Fibroblast of lung (primary cell): ENCODE results near the gene CHRM4. TPM values are rescaled to one million over a fixed set of nuclear protein-coding genes. Genes with fewer than 3 reads are reported as not detected.

Experiments used
- DNase-seq, 2 donors: peaks; one replicate each; pipeline versions ENCODE4 v3.0.0 to v3.0.0-alpha.2; 2010; ENCODE audit warnings: low read depth in 2 of 2
- H2AFZ ChIP-seq: 2 replicates; pipeline ENCODE4 v1.5.1; 2012; ENCODE audit warnings: low read length, control low read depth, inconsistent platforms
- H3K27ac ChIP-seq: 2 replicates; pipeline ENCODE4 v1.5.1; 2011; ENCODE audit warnings: low read length, control low read depth; ENCODE audit not compliant: insufficient read depth
- H3K27me3 ChIP-seq: 2 replicates; pipeline ENCODE4 v1.5.1; 2011; ENCODE audit warnings: mild to moderate bottlenecking, low read length; ENCODE audit not compliant: control insufficient read depth, insufficient read depth
- H3K36me3 ChIP-seq: 2 replicates; pipeline ENCODE4 v1.5.1; 2011; ENCODE audit warnings: low read length; ENCODE audit not compliant: control insufficient read depth, insufficient read depth
- H3K4me1 ChIP-seq: 2 replicates; pipeline ENCODE4 v1.5.1; 2011; ENCODE audit warnings: low read length; ENCODE audit not compliant: control insufficient read depth, insufficient read depth; ENCODE audit errors: extremely low read depth
- H3K4me2 ChIP-seq: 2 replicates; pipeline ENCODE4 v1.5.1; 2011; ENCODE audit warnings: low read length, control low read depth; ENCODE audit not compliant: insufficient read depth; ENCODE audit errors: extremely low read depth
- H3K4me3 ChIP-seq, 4 experiments: fragments of 200-600 bp in 1 of 4; sonication (generic) in 1 of 4; replicated peaks in 1 of 4; 2 replicates each; pipeline ENCODE4 v1.5.1; 2011 to 2016; ENCODE audit warnings: low read length in 4 of 4, low read depth in 3 of 4, mild to moderate bottlenecking in 3 of 4, control low read depth in 2 of 4, inconsistent platforms in 1 of 4, mixed read lengths in 1 of 4; ENCODE audit not compliant: insufficient read depth in 1 of 4; ENCODE audit errors: control extremely low read depth in 1 of 4
- H3K79me2 ChIP-seq: 2 replicates; pipeline ENCODE4 v1.5.1; 2012; ENCODE audit warnings: mild to moderate bottlenecking, low read length, inconsistent platforms; ENCODE audit not compliant: control insufficient read depth, insufficient read depth
- H3K9ac ChIP-seq: 2 replicates; pipeline ENCODE4 v1.5.1; 2011; ENCODE audit warnings: mild to moderate bottlenecking, low read length, control low read depth; ENCODE audit not compliant: insufficient read depth
- H3K9me3 ChIP-seq: 2 replicates; pipeline ENCODE4 v1.5.1; 2012; ENCODE audit warnings: low read depth, low read length; ENCODE audit not compliant: control insufficient read depth, insufficient read depth
- H4K20me1 ChIP-seq: 2 replicates; pipeline ENCODE4 v1.5.1; 2011; ENCODE audit warnings: low read length; ENCODE audit not compliant: control insufficient read depth, insufficient read depth; ENCODE audit errors: extremely low read depth
- CTCF ChIP-seq, 2 donors: IDR thresholded peaks in 1 of 2; conservative IDR thresholded peaks in 1 of 2; 1 replicate in 1 of 2; 2 replicates in 1 of 2; pipeline ENCODE4 v1.5.1; 2011 to 2012; ENCODE audit warnings: low read length in 2 of 2, control low read depth in 1 of 2, inconsistent platforms in 1 of 2, low read depth in 1 of 2, mild to moderate bottlenecking in 1 of 2
- EZH2 ChIP-seq: IDR thresholded peaks from 2 replicates; pipeline ENCODE4 v1.5.1; 2012; ENCODE audit warnings: low read length, control low read depth, mild to moderate bottlenecking; ENCODE audit errors: missing control alignments
- polyA plus RNA-seq, 2 donors: library from polyadenylated mRNA; depleted of rRNA in 1 of 2; stranded (reverse) in 1 of 2; unstranded in 1 of 2; fragments of >200 nt; gene quantifications; 2 replicates each; pipeline ENCODE4 v1.2.1, GENCODE V29; 2011 to 2012; ENCODE audit warnings: missing spikeins in 1 of 2
- total RNA-seq: library from RNA; depleted of rRNA; stranded (reverse); fragments of >200 nt; gene quantifications from 2 replicates; pipeline ENCODE4 v1.2.1, GENCODE V29; 2014

The CHRM4 gene
- total and polyA plus RNA-seq, 2 donors (not counting 1 experiment from before 2014, with no cell fraction given) = 0.05 TPM; not detected in 1

GRCh38 chr11:46338988-46339666, 52.4 kb downstream of the CHRM4 start:
- H3K27me3 ChIP-seq = peaks cover 19% of the 10 kb centered on the region
- DNase-seq = no peak
- H3K4me1 ChIP-seq = peaks cover 2% of the 10 kb centered on the region
- no peak overlapping the region for H3K27ac ChIP-seq
- H4K20me1 ChIP-seq = no peaks in the 10 kb centered on the region
- H3K4me3 ChIP-seq = no peak overlapping the region
- H3K9ac ChIP-seq = no peak overlapping the region
- H3K36me3 ChIP-seq = no peaks in the 10 kb centered on the region
- no peak overlapping the region for H3K4me2 ChIP-seq
- no peak for TF ChIP-seq CTCF (conservative IDR thresholded peaks at IDR 0.05 in 1 of 2, IDR thresholded peaks at IDR 0.05 in 1 of 2; ENCODE audit: low read depth in 1 of 2, low read length in 2 of 2)
- TF ChIP-seq EZH2 = no peak
- no peaks in the 10 kb centered on the region for H3K79me2 ChIP-seq
- H2AFZ ChIP-seq = no peak overlapping the region
- no peaks in the 10 kb centered on the region for H3K9me3 ChIP-seq

GRCh38 chr11:46338636-46338987, 53.0 kb downstream of the CHRM4 start:
- H3K9me3 ChIP-seq = no peaks in the 10 kb centered on the region
- H4K20me1 ChIP-seq = no peaks in the 10 kb centered on the region
- H3K9ac ChIP-seq = no peak overlapping the region
- H3K36me3 ChIP-seq = no peaks in the 10 kb centered on the region
- H3K79me2 ChIP-seq = no peaks in the 10 kb centered on the region
- no peak overlapping the region for H3K4me2 ChIP-seq
- peaks cover 23% of the 10 kb centered on the region for H3K27me3 ChIP-seq
- no peak for TF ChIP-seq CTCF (conservative IDR thresholded peaks at IDR 0.05 in 1 of 2, IDR thresholded peaks at IDR 0.05 in 1 of 2; ENCODE audit: low read depth in 1 of 2, low read length in 2 of 2)
- TF ChIP-seq EZH2 = no peak
- H2AFZ ChIP-seq = no peak overlapping the region
- DNase-seq = no peak
- H3K27ac ChIP-seq = no peak overlapping the region
- no peak overlapping the region for H3K4me3 ChIP-seq
- H3K4me1 ChIP-seq = peaks cover 2% of the 10 kb centered on the region

- Histone ChIP-seq H3K9me3 (no peaks in the 10 kb centered on the region), H3K9ac (no peak overlapping the region), H3K27ac (no peak overlapping the region), H3K36me3 (no peaks in the 10 kb centered on the region), H2AFZ (no peak overlapping the region), H3K4me1 (peaks cover 2% of the 10 kb centered on the region), H3K79me2 (no peaks in the 10 kb centered on the region), H4K20me1 (no peaks in the 10 kb centered on the region), H3K27me3 (peaks cover 29% of the 10 kb centered on the region), H3K4me3 (no peak overlapping the region), H3K4me2 (no peak overlapping the region)
- TF ChIP-seq EZH2 (no peak), CTCF (conservative IDR thresholded peaks at IDR 0.05 in 1 of 2, IDR thresholded peaks at IDR 0.05 in 1 of 2; ENCODE audit: low read depth in 1 of 2, low read length in 2 of 2) (no peak)
- no peak for DNase-seq
Measured at GRCh38 chr11:46337626-46338345, 53.8 kb downstream of the CHRM4 start.
